Fibroblast of lung (primary cell): ENCODE data around the gene SORCS2.

Source experiments
- CTCF ChIP-seq, 2 donors: IDR thresholded peaks in 1 of 2; conservative IDR thresholded peaks in 1 of 2; 1 replicate in 1 of 2; 2 replicates in 1 of 2; pipeline ENCODE4 v1.5.1; 2011 to 2012; ENCODE audit warnings: low read length in 2 of 2, control low read depth in 1 of 2, inconsistent platforms in 1 of 2, low read depth in 1 of 2, mild to moderate bottlenecking in 1 of 2
- EZH2 ChIP-seq: IDR thresholded peaks from 2 replicates; pipeline ENCODE4 v1.5.1; 2012; ENCODE audit warnings: low read length, control low read depth, mild to moderate bottlenecking; ENCODE audit errors: missing control alignments

GRCh38 chr4:7591409-7592053, 399.2 kb downstream of the SORCS2 start:
- TF ChIP-seq CTCF (conservative IDR thresholded peaks at IDR 0.05 in 1 of 2, IDR thresholded peaks at IDR 0.05 in 1 of 2; ENCODE audit: low read depth in 1 of 2, low read length in 2 of 2) (no peak), EZH2 (no peak)
